Activated naive CD4-positive, alpha-beta T cell treated with anti-CD3 and anti-CD28 coated beads, Interleukin-2, amount 50 U/mL, for 72 hours (primary cell): Measurements from ENCODE around the gene COX6A2. TPM values are rescaled to one million over a fixed set of nuclear protein-coding genes. Genes with fewer than 3 reads are reported as not detected.
A peak's percentile ranks its signal among the peaks of the same experiment; 100 is the strongest.

Experiments
- ATAC-seq, 2 donors: fragments of 150-1000 bp; cut with Tn5 transposase; 2 replicates each; pipeline ENCODE4 v1.10.0; 2021; ENCODE audit warnings: mild to moderate bottlenecking in 2 of 2, moderate library complexity in 2 of 2
- DNase-seq, 2 donors: peaks; one replicate each; pipeline ENCODE4 v3.0.0; 2021 to 2022; ENCODE audit warnings: low spot score in 2 of 2
- H3K27ac Mint-ChIP-seq, 2 donors: one replicate each; pipeline ENCODE4 v1.8.0; 2022; ENCODE audit warnings: mild to moderate bottlenecking in 2 of 2, mixed read lengths in 2 of 2
- H3K36me3 Mint-ChIP-seq, 2 donors: one replicate each; pipeline ENCODE4 v1.8.0; 2022; ENCODE audit warnings: mixed read lengths in 2 of 2
- H3K9me3 Mint-ChIP-seq, 2 donors: one replicate each; pipeline ENCODE4 v1.8.0; 2022; ENCODE audit warnings: mixed read lengths in 2 of 2
- total RNA-seq, 2 donors: library from RNA; stranded (reverse); gene quantifications; one replicate each; pipeline ENCODE4 v1.2.3, GENCODE V29; 2022

The COX6A2 gene
- total RNA-seq = not detected

DNA sequence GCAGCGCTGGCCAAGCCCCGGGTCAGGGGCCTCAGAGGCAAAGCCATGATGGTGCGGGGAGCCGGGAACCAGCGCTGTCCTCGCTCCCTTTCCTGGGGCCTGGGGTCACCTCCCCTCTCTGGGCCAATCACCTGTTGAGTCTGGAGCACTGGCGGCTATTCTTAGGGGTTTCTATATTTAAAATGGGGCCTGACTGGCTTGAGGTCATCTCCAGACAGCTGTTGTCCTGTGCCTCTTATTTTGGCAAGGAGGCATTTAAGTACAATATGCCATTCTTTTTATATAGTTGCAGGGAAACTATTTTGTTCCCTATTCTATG is at the start of gene COX6A2:
Gene COX6A2, minus strand, starts transcription at position 82 of the 319 bp plus-strand sequence. Its CDS starts 35 bp downstream, at position 47.
- ATAC-seq = no peak
- DNase-seq = no peak
- Mint-ChIP-seq H3K27ac (no peak within 1 kb of the TSS), H3K9me3 (no peaks in the 10 kb centered on the region), H3K36me3 (no peaks in the 10 kb centered on the region)

- Mint-ChIP-seq H3K27ac (peak overlapping the region in 1 of 2 donors; percentile 10), H3K9me3 (no peaks in the 10 kb centered on the region), H3K36me3 (no peaks in the 10 kb centered on the region)
- no peak for DNase-seq
- ATAC-seq = peak; percentile 22 to 31
Measured at GRCh38 chr16:31477220-31478216, 49.4 kb upstream of the COX6A2 start.

DNA sequence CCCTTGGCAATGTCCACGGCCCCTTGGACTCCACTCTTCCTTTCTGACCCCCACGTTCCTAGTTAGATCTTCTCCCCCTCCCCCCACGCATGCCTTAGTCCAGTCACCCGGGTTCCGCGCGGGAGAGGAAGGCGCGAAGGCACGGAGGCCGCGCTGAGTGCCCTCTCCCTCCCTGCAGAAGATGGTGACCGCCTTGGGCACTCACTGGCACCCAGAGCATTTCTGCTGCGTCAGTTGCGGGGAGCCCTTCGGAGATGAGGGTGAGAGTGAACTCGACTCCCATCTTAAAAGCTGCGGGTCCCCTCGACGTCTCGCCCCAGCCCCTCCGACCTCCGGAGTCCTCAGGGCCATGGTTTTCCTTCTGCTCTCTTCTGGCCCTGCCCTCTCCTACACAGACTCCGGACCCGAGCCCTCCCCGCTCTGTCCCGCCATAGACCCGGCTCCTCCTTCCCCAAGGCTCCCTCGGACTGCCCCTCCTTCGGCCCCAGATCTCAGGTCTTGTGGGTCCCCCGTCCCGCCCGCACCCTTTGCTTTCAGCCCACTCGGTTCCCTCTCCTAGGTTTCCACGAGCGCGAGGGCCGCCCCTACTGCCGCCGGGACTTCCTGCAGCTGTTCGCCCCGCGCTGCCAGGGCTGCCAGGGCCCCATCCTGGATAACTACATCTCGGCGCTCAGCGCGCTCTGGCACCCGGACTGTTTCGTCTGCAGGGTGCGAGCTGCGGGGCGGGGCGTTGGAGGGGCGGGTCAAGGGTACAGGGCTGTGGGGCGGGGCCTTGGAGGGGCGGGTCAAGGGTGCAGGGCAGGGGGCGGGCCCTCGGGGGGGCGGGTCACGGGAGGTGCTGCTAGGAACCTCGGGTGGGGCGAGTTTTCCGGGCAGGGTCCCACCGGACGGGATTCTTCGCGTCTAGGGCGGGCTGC is 48.4 kb upstream of the COX6A2 start:
- no peaks in the 10 kb centered on the region for H3K9me3 Mint-ChIP-seq
- peak in 1 of 2 donors; percentile 77 for DNase-seq
- ATAC-seq = peak; percentile 88 to 89
- H3K36me3 Mint-ChIP-seq = no peaks in the 10 kb centered on the region
- peak overlapping the region in 1 of 2 donors; percentile 64 for H3K27ac Mint-ChIP-seq

DNA sequence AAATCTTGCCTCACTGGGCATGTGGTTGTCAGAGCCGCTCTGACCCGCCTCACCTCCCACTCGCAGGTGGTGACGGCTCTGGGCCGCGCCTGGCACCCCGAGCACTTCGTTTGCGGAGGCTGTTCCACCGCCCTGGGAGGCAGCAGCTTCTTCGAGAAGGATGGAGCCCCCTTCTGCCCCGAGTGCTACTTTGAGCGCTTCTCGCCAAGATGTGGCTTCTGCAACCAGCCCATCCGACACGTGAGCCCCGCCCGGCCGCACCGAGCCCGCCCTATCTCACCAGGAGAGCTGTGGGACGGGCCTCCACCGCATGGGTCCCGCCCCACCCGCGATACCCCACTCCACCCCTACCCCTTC is 47.8 kb upstream of the COX6A2 start:
- Mint-ChIP-seq H3K27ac (no peak overlapping the region), H3K9me3 (no peaks in the 10 kb centered on the region), H3K36me3 (no peaks in the 10 kb centered on the region)
- ATAC-seq (no peak), DNase-seq (no peak)

DNA sequence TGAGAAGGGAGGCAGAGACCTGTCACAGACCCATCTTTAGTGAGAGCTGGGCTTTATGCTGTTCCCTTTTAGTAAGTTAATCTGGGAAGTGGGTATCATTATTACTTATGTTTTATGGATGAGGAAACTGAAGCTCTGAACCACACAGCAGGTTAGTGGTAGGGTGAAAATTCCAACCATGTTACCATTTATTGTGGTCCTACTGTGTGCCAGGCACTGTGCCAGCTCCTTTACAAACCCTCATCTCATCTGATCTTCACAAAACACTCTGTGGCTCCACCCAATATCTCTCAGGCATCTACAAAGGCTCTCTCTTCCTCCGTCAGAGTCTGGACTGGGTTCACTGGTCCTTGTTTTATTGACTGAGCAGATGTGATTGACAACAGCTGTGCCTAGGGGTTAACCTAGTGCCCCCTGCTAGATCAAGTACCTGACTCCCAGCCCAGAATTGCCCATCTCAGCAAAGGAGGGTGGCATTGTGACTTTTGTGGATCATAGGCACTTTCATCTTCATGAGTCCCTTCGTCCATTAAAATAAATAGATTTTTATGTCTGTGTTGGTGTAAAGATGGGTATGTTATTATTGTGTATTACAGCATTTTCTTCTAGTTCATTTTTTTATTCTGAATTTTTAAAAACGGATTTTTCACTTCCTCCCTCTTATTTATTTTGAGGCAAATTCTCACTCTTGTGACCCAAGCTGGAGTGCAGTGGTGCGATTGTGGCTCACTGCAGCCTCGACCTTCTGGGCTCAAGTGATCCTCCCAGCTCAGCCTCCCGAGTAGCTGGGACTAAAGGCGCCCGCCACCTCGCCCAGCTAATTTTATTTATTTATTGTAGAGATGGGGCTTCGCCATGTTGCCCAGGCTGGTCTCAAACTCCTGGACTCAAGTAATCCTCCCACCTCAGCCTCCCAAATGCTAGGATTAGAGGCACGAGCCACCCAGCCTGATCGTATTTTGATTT is 46.9 kb upstream of the COX6A2 start:
- DNase-seq (no peak), ATAC-seq (no peak)
- H3K9me3 Mint-ChIP-seq = no peaks in the 10 kb centered on the region
- H3K27ac Mint-ChIP-seq = no peak overlapping the region
- H3K36me3 Mint-ChIP-seq = no peaks in the 10 kb centered on the region

GRCh38 chr16:31474173-31474714 is 46.1 kb upstream of the COX6A2 start:
- no peak for DNase-seq
- H3K9me3 Mint-ChIP-seq = no peaks in the 10 kb centered on the region
- no peak for ATAC-seq
- no peaks in the 10 kb centered on the region for H3K36me3 Mint-ChIP-seq
- H3K27ac Mint-ChIP-seq = no peak overlapping the region

GRCh38 chr16:31473264-31473984 is 45.3 kb upstream of the COX6A2 start:
- ATAC-seq (no peak), DNase-seq (no peak)
- H3K27ac Mint-ChIP-seq = no peak overlapping the region
- H3K9me3 Mint-ChIP-seq = no peaks in the 10 kb centered on the region
- no peaks in the 10 kb centered on the region for H3K36me3 Mint-ChIP-seq

DNA sequence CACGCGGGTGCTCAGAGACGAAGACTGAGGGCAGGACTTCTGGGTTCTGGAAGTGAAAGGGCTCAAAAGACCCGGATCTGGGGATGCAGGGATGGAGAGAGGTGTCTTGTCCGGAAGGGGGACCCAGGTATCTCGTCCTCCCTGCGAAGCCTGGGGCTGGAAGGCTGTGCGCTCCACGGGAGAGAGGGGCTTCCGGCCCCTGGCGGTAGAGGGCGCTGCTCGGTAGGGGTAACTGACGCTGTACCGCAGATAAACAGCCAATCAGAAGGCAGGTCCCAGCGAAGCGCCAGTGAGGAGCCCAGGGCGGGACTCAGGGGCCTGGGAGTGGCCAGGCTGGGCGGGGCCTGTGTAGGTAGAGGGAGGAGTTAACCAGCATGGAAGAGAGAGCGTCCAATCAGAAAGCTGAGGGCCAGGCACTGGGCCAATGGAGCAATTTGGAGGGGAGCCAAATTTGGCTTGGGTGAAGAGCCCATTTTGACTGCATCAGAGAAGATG is 44.6 kb upstream of the COX6A2 start:
- H3K36me3 Mint-ChIP-seq = no peaks in the 10 kb centered on the region
- H3K27ac Mint-ChIP-seq = peak overlapping the region in 1 of 2 donors; percentile 22
- ATAC-seq = peak; percentile 7 to 64
- no peaks in the 10 kb centered on the region for H3K9me3 Mint-ChIP-seq
- DNase-seq = peak in 1 of 2 donors; percentile 63

GRCh38 chr16:31471875-31472708 is 43.9 kb upstream of the COX6A2 start, which contains the start of gene TGFB1I1:
TSS of gene TGFB1I1 (plus strand) at chr16:31472152. CDS start at chr16:31472189, 37 bp downstream.
- ATAC-seq (peak in 1 of 2 donors; percentile 10), DNase-seq (no peak)
- Mint-ChIP-seq H3K27ac (peak within 1 kb of the TSS in 1 of 2 donors; percentile 22), H3K9me3 (no peaks in the 10 kb centered on the region), H3K36me3 (no peaks in the 10 kb centered on the region)

- Mint-ChIP-seq H3K9me3 (no peaks in the 10 kb centered on the region), H3K27ac (no peak overlapping the region), H3K36me3 (no peaks in the 10 kb centered on the region)
- DNase-seq (no peak), ATAC-seq (no peak)
Measured at GRCh38 chr16:31471241-31471874, 43.2 kb upstream of the COX6A2 start.

DNA sequence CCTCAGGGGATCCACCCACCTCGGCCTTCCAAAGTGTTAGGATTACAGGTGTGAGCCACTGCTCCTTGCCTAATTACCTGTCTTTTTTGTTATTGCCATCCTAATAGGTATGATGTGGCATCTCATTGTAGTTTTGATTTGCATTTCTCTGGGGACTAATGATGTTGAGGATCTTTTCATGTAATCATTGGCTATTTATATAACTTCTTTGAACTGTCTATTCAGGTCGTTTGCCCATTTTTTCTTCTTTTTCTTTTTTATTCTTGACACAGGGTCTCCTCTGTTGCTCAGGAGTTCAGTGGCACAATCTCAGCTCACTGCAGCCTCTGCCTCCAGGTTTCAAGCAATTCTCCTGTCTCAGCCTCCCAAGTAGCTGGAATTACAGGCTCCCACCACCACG is 42.5 kb upstream of the COX6A2 start:
- DNase-seq (no peak), ATAC-seq (no peak)
- H3K9me3 Mint-ChIP-seq = no peaks in the 10 kb centered on the region

GRCh38 chr16:31467858-31468257 is 39.7 kb upstream of the COX6A2 start:
- ATAC-seq (no peak), DNase-seq (no peak)
- no peaks in the 10 kb centered on the region for H3K9me3 Mint-ChIP-seq
- H3K27ac Mint-ChIP-seq = no peak overlapping the region
- peaks cover 0 to 4% of the 10 kb centered on the region in 2 donors for H3K36me3 Mint-ChIP-seq

More for the DNA sequence above, 42.5 kb upstream of the COX6A2 start:
- Mint-ChIP-seq H3K27ac (no peak overlapping the region), H3K36me3 (no peaks in the 10 kb centered on the region)

- ATAC-seq (peak in 1 of 2 donors; percentile 40), DNase-seq (no peak)
- no peaks in the 10 kb centered on the region for H3K9me3 Mint-ChIP-seq
- peaks cover 0 to 4% of the 10 kb centered on the region in 2 donors for H3K36me3 Mint-ChIP-seq
- peak overlapping the region in 1 of 2 donors; percentile 77 for H3K27ac Mint-ChIP-seq
Measured at GRCh38 chr16:31467151-31467773, 39.1 kb upstream of the COX6A2 start.
